ENCODE results near the gene AATF.

- TF ChIP-seq CTCF (IDR thresholded peaks at IDR 0.05; ENCODE audit: low read length) (no peak), EZH2 (optimal IDR thresholded peaks at IDR 0.05; ENCODE audit: low read depth, low read length) (no peak)
Measured at GRCh38 chr17:36900160-36900512, 48.6 kb upstream of the AATF start.
